VCaP (cell line): ENCODE results near the gene KRT38.
"Not testable (repeated sequence)": the region's sequence is repeated elsewhere in the genome, so short reads cannot be mapped to it uniquely, and the experiment has no call there.

Experiments
- H3K27ac ChIP-seq: fragments of 450-650 bp; 2 replicates; pipeline ENCODE4 v1.5.1; 2017
- TF ChIP-seq, protein P1 (sequence below): fragments of 450-650 bp; conservative IDR thresholded peaks from 2 replicates; pipeline ENCODE4 v1.5.1; 2017; ENCODE audit warnings: mild to moderate bottlenecking, moderate library complexity

KRT38 gene

GRCh38 chr17:41434415-41434814 lies 6.4 kb downstream of the KRT38 start:
- TF ChIP-seq, protein P1, sequence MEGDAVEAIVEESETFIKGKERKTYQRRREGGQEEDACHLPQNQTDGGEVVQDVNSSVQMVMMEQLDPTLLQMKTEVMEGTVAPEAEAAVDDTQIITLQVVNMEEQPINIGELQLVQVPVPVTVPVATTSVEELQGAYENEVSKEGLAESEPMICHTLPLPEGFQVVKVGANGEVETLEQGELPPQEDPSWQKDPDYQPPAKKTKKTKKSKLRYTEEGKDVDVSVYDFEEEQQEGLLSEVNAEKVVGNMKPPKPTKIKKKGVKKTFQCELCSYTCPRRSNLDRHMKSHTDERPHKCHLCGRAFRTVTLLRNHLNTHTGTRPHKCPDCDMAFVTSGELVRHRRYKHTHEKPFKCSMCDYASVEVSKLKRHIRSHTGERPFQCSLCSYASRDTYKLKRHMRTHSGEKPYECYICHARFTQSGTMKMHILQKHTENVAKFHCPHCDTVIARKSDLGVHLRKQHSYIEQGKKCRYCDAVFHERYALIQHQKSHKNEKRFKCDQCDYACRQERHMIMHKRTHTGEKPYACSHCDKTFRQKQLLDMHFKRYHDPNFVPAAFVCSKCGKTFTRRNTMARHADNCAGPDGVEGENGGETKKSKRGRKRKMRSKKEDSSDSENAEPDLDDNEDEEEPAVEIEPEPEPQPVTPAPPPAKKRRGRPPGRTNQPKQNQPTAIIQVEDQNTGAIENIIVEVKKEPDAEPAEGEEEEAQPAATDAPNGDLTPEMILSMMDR: no peak

GRCh38 chr17:41434005-41434404 lies 6.8 kb downstream of the KRT38 start:
- TF ChIP-seq, protein P1: no peak

More at GRCh38 chr17:41434415-41434814, 6.4 kb downstream of the KRT38 start:
- H3K27ac ChIP-seq: no peak overlapping the region

DNA sequence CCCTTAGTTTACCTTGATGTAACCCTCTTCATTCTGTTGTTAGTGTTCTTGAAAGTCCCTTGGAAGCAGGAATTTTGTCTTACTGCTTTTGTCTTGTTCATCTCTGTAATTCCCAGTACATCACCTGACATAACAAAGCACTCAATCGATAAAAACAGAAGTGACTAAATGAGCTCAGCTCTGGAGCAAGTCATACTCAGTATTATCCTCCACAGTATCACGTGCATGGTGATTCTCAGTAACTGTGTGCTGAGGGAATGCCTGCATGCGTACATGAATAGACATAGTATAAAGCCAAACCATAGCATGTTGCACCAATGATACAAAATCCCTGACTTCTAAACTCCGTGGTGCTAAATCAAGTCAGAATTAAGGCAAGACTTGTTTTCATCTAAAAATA lies 7.2 kb downstream of the KRT38 start:
- TF ChIP-seq, protein P1: no peak
- no peak overlapping the region for H3K27ac ChIP-seq

More at GRCh38 chr17:41434005-41434404, 6.8 kb downstream of the KRT38 start:
- no peak overlapping the region for H3K27ac ChIP-seq

DNA sequence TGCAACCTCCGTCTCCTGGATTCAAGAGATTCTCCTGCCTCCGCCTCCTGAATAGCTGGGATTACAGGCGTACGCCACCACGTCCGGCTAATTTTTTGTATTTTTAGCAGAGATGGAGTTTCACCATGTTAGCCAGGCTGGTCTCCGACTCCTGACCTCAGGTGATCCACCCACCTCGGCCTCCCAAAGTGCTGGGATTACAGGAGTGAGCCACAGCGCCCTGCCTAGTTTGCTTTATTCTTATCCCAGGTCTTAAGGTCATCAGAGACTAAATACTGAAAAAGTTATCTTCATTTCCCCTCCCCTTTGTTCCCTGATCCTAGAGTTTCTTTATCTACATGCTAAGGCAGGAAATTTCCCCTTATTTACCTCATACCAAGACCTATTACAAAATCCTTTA lies 10.4 kb downstream of the KRT38 start:
- H3K27ac ChIP-seq: not testable (repeated sequence)

GRCh38 chr17:41429667-41430066 lies 11.1 kb downstream of the KRT38 start:
- H3K27ac ChIP-seq: no peak overlapping the region
- TF ChIP-seq, protein P1: no peak

DNA sequence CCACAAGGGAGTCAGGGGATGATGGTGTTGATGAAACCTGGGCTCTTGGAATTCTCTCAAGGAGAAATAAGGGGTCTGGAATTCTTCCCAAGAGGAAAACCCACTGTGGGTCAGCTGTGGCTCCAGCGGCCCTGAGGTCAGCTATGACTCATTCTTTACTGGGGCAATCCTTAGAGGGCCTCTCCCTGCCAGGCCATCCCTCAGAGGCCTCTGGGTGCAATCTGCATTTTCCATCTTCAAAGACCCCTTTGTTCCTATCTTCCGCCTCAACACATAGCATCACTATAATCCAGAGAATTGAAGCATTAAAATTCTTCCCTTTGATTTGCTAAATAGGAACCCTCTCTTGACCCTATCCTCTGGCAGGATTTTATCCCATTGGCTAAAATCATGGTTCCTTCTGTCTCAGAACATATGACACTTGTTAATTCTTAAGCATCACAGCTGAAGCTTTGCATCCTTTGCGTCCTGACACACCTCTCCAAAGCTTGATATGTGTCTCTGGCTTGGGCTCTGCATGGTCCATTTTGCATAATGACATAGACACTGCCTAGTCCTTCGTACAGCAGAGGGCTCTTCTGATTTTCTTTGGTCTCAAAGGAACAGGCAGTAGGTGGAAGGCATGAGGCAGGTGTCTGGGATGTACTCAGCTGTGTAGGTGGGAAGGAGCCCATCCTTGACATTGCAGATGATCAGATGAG lies 12.0 kb downstream of the KRT38 start:
- H3K27ac ChIP-seq: no peak overlapping the region
- TF ChIP-seq, protein P1: no peak

DNA sequence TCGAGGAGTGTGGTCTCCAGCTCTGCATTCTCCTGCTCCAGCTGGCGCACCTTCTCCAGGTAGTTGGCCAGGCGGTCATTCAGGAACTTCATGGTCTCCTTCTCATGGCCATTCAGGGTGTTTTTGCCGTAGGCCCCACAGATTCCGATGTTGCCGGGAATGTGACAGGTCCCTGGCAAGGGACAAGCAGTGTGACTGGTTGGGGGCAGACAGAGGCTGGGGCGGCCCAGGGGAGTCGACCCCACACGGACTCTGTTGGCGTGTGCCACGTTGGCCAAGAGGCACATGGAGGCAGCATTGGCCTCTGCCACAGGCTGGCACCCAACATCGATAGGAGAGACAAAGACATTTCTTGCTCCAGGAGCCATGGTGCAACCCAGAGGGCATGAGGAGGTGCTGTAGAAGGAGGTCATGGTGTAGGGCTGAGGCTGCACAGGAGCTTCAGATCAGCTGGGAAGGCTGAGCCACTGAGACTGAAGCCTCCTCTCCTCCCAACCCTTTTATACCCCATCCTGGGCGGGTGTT lies 16.6 kb downstream of the KRT38 start, which contains the start of gene KRT37:
TSS of gene KRT37 (minus strand) at position 475 of the 525 bp plus-strand sequence. CDS start at position 413, 62 bp downstream.
- H3K27ac ChIP-seq: no peak within 1 kb of the TSS
- TF ChIP-seq, protein P1: no peak

DNA sequence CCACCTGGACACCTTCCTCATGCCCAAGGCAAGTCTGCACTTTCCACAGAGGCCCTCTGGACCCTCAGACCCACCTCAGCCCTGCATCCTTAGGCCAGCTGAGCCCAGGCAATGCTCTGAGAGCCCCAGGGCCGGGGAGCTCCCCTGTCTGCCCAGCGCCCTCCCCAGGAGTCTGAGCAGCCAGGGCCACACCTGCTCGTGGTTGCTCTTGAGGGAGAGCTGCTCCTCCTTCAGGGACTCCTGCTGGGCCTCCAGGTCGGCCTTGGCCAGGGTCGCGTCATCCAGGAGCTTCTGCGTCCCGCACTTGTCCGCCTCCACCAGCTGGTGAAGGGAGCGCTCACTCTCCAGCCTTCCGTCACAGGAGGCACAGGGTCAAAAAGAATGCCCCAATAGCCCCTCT lies 18.2 kb downstream of the KRT38 start:
- not testable (repeated sequence) for H3K27ac ChIP-seq
